NCI-H2029 treated with DMSO at 0.1 percent for 48 hours (cell line): ENCODE results near the gene JARID2.
A peak's percentile ranks its signal among the peaks of the same experiment; 100 is the strongest.

Source experiments
- DNase-seq: peaks from one replicate; lab custom pipeline; 2025; lab: John Stamatoyannopoulos, UW

Gene JARID2

GRCh38 chr6:15421945-15422733 lies 176.3 kb downstream of the JARID2 start:
- DNase-seq: no peak

- DNase-seq: no peak
These were observed 177.6 kb downstream of the JARID2 start for GRCh38 chr6:15423286-15423993.

- no peak for DNase-seq
These were observed 180.1 kb downstream of the JARID2 start for GRCh38 chr6:15425947-15426346.

GRCh38 chr6:15426395-15426794 lies 180.5 kb downstream of the JARID2 start:
- DNase-seq: peak; percentile 50

GRCh38 chr6:15426901-15427300 lies 181.0 kb downstream of the JARID2 start:
- no peak for DNase-seq

GRCh38 chr6:15427331-15428070 lies 181.6 kb downstream of the JARID2 start:
- peak; percentile 70 for DNase-seq

- DNase-seq: no peak
These were observed 183.6 kb downstream of the JARID2 start for GRCh38 chr6:15429141-15430110.

GRCh38 chr6:15430186-15430585 lies 184.3 kb downstream of the JARID2 start:
- DNase-seq: no peak

- no peak for DNase-seq
These were observed 185.1 kb downstream of the JARID2 start for GRCh38 chr6:15430931-15431405.

- DNase-seq: no peak
These were observed 186.1 kb downstream of the JARID2 start for GRCh38 chr6:15431762-15432483.

- no peak for DNase-seq
These were observed 187.6 kb downstream of the JARID2 start for GRCh38 chr6:15433511-15433861.

GRCh38 chr6:15434263-15434662 lies 188.4 kb downstream of the JARID2 start:
- peak; percentile 63 for DNase-seq

- no peak for DNase-seq
These were observed 189.0 kb downstream of the JARID2 start for GRCh38 chr6:15434823-15435380.

- DNase-seq: no peak
These were observed 189.6 kb downstream of the JARID2 start for GRCh38 chr6:15435468-15435867.

- no peak for DNase-seq
These were observed 190.6 kb downstream of the JARID2 start for GRCh38 chr6:15436451-15436850.

GRCh38 chr6:15437090-15437635 lies 191.3 kb downstream of the JARID2 start:
- no peak for DNase-seq

- DNase-seq: no peak
These were observed 193.6 kb downstream of the JARID2 start for GRCh38 chr6:15439410-15440025.

- DNase-seq: no peak
These were observed 194.2 kb downstream of the JARID2 start for GRCh38 chr6:15440040-15440439.

GRCh38 chr6:15441215-15441868 lies 195.5 kb downstream of the JARID2 start:
- DNase-seq: peak; percentile 69
